ENCODE data around the gene SLC19A1.
"Not testable (repeated sequence)": the region's sequence is repeated elsewhere in the genome, so short reads cannot be mapped to it uniquely, and the experiment has no call there.

Gene SLC19A1

DNA sequence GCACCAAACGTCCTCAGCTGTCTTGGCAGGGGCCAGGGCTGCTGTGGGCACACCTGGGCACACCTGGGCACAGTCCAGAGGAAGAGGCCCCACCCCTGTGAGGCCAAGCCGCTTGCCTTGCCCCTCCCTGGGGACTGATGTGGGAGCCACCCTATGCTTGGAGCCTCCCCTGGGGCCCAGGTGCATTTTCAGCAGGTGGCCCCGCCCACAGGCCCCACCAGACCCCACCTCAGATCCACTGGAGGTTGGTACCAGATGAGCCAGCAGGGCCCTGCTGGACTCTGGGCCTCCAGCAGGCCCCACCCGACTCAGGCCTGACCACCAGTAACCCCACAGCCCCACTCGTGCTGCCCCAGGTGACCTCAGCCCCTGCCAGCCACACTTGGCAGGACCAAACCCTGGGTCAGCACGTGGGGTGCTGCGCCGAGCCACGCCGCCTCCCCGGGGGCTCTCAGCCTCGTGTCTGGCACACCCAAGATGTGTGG, 8.8 kb downstream of the SLC19A1 start:
- DNase-seq (ENCODE audit: low read depth, low spot score) = no peak

DNA sequence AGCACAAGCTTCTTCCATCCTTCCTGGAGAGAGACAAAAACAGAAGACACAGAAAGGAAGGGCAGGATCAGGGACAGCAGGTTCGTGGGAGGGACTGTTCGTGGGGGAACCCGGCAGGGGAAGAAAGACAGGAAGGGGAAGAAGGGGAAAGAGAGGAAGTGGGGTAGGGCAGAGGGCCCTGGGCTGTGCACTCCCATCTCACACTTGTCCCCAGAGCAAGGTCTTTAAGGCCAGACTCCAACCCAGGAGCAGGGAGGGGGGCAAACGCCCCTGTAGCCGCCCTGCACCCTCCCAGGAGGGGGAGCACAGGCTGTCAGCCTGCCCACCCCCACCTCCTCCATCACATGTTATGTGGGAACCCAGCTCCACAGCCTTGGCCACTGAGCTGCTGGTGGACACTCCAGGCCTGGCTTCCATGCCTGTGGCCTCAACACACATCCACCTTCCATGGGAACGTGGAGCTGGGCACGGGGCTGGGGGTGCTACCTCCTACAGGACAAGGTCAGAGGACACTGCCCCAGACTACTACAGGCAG, 9.3 kb downstream of the SLC19A1 start:
- no peak for DNase-seq (ENCODE audit: low read depth, low spot score)

DNA sequence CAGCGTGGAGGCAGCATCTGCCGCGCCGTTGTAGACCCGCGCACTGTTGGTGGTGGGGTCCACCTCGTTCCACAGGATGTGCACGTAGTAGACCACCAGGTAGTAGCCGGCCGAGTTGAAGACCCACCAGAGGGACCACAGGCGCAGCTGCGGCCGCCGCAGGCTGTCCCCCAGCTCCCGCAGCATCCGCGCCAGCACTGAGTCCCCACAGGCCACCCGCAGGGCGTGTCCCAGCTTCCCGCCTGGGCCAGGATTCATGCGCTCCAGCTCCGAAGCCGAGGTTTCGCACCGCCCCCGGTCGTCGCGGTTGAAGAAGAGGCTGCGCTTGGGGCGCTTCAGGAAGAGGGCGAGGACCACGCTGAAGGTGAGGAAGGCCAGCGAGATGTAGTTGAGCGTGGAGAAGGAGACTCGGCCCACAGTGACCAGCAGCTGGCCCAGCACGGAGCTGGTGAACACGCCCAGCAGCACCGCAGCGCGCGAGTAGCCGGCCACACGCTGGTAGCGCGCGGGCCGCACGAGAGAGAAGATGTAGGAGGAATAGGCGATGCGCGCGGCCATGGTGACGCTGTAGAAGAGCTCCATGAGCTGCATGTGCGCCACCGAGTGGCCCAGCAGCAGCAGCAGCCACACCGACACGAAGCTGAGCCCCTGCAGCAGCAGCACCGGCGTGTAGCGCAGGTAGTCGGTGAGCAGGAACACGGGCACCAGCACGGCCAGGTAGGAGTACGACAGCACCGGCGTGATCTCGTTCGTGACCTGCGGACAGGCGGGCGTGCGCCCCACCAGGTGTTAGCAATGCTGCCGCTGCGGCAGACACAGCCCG, 10.6 kb downstream of the SLC19A1 start:
- no peak for DNase-seq (ENCODE audit: low read depth, low spot score)

DNA sequence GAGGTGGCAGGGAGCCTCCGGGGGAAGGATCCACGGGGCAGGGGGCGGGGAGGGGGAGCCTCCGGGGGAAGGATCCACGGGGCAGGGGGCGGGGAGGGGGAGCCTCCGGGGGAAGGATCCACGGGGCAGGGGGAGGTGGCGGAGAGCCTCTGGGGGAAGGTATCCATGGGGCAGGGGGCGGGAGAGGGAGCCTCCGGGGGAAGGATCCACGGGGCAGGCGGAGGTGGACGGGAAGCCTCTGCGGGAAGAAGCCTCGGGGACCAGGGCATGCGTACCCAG, 11.2 kb downstream of the SLC19A1 start:
- not testable (repeated sequence) for DNase-seq (ENCODE audit: low read depth, low spot score)

DNA sequence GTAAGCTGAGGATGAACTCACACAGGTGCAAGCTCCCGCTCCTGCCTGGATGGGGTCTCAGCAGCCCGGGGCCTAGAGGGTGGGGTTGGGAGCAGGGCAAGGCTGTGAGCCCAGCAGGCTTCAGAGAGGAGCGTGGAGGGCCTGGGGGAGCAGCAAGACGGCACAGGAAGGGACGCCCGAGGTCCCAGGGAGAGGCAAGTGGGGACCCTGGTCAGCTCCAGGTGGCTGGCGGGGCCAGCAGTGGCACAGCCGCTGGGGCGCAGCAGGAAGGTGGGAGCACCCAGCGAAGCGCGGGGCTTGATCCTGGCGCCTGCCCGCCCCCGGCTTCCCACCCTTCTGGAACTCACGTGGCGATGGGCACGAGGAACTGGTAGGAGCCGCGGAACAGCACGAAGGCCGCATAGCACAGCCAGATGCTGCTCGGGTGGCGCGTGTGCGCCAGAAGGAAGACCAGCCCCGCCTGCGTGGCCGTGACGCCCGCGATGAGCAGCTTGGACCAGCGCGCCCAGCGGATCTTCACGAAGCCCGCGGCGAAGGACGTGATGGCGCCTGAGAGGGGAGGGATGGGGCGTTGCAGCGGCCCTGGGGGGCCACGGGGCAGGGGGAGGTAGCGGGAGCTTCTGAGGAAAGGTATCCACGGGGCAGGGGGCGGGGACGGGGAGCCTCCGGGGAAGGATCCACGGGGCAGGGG, 11.7 kb downstream of the SLC19A1 start:
- no peak for DNase-seq (ENCODE audit: low read depth, low spot score)

DNA sequence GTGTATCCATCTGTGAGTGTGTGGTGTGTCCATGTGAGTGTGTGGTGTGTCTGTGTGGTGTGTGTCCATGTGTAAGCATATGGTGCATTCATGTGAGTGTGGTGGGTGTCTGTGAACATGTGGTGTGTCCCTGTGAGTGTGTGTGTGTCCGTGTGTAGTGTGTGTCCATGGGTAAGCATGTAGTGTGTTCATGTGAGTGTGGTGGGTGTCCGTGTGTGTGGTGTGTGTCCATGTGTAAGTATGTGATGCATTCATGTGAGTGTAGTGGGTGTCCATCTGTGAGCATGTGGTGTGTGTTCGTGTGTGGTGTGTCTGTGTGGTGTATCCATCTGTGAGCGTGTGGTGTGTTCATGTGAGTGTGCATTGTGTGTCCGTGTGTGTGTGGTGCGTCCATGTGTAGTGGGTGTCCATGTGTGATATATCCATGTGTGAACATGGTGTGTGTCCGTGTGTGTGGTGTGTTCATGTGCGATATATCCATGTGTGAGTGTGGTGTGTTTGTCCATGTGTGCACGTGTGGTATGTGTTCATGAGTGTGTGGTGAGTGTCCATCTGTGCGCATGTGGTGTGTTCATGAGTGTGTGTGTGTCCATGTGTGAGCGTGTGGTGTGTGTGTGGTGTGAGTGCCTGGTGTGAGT, 12.3 kb downstream of the SLC19A1 start:
- DNase-seq (ENCODE audit: low read depth, low spot score) = no peak

DNA sequence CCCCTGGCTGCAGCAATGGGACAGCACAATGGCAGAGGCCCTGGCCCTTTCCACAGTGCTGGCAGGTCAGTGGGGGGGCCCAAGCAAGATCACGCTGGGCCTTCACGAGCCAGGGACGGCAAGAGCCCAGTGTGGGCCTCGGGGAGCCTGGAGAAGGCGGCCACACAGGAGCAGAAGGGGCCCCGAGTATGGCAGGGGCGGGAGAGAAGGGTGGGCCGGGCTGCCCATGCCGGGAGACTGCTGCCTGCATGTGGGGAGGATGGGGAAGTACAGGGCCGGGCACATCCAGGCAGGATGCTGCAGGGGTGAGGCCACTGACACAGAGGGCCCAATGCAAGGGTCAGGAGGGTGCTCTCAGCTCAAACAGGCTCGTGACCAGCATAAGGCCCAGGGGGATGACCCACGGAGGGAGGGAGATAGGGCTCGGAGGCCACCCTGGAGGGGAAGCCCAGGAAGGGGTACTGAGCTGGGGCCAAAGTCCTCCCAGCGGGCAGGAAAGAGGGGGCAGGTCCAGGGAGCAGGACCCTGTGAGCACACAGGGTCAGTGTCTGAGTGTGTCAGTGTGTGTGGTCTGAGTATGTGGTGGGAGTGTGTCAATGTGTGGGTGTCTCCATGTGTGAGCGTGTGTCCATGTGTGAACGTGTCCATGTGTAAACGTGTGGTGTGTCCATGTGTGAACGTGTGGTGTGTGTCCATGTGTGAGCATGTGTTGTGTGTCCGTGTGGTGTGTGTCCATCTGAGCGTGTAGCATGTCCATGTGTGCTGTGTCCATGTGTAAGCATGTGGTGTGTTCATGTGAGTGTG, 13.1 kb downstream of the SLC19A1 start:
- DNase-seq (ENCODE audit: low read depth, low spot score) = no peak

DNA sequence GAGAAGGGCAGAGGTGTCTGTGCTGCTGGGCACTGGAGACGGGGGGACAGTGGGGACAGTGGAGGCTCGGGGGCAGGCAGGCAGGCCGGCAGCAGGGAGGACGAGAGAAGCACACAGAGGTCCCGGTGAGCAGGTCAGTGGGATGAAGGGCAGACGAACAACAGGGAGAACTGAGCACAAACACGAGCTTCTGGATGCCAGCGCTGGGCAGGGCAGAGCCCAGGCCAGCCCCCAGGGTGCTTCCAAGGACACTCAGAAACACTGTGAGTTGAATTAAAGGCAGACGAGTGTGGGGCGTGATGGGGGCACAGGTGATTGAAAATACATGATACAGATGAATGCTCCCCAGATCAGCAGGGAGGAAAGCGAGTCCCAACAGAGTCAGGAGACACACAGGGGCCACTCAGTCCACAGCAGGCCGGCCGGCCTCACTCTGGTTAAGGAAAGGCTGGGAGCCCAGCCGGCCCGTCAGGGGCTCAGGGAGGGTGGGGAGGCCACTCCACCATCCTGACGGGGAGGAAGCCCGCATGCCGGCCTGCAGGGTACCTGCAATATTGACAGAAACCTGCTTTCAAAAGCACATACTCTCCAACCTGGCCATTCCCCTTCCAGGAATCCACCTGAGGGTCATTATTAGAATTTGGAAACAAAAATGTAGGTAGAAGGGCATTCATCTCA, 14.1 kb downstream of the SLC19A1 start:
- DNase-seq (ENCODE audit: low read depth, low spot score) = no peak

DNA sequence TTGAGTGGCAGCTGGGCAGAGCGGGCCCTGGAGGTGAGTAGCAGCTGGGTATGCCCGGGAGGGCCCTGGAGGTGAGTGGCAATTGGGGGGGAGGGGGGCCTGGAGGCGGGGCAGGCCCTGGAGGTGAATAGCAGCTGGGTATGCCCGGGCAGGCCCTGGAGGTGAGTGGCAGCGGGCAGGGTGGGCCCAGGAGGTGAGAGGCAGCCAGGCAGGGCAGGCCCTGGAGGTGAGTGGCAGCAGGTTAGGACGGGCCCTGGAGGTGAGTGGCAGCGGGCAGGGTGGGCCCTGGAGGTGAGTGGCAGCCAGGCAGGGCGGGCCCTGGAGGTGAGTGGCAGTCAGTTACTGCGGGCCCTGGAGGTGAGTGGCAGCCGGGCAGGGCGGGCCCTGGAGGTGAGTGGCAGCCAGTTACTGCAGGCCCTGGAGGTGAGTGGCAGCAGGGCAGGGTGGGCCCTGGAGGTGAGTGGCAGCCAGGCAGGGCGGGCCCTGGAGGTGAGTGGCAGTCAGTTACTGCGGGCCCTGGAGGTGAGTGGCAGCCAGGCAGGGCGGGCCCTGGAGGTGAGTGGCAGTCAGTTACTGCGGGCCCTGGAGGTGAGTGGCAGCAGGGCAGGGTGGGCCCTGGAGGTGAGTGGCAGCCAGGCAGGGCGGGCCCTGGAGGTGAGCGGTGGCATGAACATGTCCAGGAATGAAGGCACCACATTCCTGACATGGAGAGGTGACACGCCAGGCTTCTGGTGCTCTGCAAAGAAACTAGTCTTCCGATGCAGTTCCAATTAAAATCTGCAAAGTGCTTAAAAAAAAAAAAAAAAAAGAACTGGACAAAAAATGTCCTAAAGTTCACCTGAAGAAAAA, 14.9 kb downstream of the SLC19A1 start:
- not testable (repeated sequence) for DNase-seq (ENCODE audit: low read depth, low spot score)

DNA sequence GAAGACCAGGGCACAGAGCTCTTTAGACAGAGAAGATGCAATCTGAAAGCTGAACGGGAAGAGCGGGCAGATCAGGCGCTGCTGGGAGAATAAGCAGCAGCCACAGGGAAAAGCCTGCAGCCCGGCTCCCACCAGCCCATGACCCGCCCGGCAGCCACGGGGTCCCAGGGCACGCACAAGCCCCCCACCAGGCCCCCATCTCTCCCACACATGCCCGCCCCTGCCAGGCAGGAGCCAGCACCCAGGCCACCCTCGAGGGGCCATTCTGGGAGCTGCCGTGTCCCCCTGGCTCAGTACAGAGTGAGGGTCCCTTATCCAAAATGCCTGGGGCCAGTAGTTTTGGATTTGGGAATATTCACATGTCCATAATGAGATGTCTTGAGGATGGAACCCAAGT, 16.3 kb downstream of the SLC19A1 start:
- DNase-seq (ENCODE audit: low read depth, low spot score) = no peak

DNA sequence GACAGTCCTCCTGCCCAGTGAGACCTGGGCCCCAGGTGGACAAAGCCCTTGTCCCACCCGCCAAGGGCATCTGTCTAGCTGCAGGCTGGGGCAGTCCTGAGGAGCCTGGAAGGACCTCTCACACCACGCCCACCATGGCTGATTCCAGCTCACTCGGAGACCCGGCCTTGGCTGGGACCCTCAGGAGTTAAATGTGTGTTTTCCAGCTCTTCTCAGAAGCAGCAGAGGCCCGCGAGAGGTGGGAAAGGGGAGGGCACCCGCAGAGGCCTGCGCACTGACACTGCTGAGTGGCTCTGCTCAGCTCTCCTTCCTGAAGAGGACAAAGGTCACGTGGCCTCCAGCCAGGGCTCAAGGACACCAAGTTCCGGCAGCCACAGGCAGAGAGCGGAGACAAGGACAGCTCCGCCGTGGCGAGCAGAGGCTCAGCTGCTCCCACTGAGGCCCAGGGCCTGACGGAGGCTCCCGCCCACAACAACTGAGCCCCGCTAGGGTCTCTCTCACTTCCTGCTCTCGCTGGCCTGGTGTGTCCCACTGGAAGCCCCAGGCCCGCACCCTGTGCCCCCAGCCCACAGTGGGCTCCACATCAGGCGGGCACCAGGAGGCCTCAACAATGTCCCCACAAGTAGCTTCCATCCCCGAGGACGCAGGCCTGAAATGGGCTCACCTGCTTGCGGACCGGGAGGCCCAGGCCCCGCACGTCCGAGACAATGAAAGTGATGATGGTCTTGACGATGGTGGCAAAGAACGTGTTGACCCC, 16.9 kb downstream of the SLC19A1 start:
- DNase-seq (ENCODE audit: low read depth, low spot score) = no peak

DNA sequence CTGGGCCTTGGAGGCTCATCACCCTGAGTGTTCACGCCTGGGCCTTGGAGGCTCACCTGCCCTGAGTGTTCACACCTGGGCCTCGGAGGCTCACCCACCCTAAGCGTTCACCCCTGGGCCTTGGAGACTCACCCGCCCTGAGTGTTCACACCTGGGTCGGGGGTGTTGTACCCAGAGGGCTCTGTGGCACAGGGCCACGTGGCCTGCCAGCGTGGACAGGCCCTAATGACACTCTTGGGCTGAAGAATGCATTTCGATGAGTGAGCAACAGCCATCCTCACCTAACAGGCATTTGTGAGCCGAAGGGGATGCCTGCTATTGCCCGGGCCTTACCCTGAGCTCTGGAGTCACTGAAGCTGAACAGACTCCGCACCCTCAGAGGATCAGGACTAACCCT, 17.5 kb downstream of the SLC19A1 start:
- DNase-seq (ENCODE audit: low read depth, low spot score) = no peak

DNA sequence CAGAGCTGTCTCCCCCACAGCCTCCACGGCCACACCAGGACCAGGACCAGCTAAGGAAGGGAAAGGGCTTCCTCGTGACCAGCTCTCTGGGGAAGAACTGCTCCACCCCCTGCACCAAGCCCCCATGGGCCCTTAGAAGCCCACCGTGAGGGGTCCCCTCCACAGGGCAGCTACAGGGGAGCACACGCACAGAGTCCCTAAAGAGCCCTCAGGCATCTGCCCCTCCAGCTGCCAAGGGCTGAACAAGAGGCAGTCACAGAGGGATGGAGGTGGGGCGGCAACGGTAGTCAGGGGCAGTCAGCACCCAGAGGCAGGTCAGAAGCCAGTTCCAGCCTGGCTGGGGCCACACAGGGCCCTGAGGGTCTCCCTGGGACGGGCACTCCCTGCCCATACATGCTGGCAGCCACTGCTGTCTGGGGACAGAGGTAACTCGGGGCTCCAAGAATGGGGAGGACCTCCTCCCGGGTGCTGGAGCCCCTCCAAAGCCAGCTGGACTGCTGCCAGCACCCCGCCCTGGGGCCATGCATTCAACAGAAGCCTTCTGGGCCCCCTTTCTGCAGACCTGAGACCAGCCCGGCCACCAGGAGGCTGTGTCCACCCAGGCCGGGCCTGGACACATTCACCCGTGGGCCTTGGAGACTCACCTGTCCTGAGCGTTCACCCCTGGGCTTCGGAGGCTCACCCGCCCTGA, 18.7 kb downstream of the SLC19A1 start:
- no peak for DNase-seq (ENCODE audit: low read depth, low spot score)

DNA sequence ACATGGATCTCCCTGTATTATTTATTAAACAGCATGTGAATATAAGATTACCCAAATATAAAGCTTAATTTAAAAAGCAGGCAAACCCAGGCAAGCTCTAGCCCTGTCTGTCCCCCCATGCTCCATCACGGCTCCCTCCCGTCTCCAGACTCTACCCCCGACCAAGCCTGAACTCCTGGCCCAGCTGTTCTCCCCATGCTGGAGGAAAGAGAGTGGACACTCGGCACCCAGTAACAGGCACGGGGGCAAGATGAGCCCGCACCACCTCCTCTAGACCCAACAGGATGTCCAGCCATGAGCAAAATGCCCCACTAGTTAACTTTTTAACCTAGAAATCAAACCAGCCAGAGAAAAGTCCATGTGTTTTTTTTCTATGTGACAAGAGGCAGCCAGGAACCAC, 19.3 kb downstream of the SLC19A1 start:
- DNase-seq (ENCODE audit: low read depth, low spot score) = no peak

DNA sequence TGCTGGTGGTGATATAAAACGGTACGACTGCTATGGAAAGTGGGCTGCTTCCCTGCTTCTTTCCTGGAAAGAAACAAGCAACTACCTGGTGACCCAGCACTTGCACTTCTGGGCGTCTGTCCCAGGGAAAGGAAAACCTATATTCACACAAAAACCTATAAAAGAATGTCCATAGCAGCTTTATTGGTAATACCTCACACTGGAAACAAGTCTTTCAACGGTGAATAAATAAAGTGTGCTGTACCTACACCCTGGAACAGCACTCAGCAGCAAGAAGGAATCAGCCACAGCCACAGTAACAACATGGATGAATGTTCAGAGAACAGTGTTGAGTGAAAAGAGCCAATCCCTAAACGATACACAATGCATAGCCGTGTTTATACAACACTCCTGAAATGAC, 19.9 kb downstream of the SLC19A1 start:
- no peak for DNase-seq (ENCODE audit: low read depth, low spot score)

DNA sequence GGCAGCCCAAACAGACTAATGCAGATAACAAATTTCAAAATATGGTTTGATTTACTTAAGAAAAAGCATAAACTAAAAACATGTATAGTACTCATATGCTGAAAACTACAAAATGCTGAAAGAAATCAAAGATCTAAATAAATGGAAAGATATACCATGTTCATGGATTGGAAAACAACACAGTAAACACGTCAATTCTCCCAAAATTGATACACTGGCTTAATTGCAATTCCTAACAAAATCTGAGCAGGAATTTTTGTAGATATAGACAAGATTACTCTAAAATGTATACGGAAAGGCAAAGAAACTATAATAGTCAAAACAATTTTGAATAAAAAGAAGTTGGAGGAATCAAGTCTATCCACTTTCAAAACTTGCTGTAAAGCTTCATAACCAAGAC, 21.0 kb downstream of the SLC19A1 start:
- DNase-seq (ENCODE audit: low read depth, low spot score) = no peak

DNA sequence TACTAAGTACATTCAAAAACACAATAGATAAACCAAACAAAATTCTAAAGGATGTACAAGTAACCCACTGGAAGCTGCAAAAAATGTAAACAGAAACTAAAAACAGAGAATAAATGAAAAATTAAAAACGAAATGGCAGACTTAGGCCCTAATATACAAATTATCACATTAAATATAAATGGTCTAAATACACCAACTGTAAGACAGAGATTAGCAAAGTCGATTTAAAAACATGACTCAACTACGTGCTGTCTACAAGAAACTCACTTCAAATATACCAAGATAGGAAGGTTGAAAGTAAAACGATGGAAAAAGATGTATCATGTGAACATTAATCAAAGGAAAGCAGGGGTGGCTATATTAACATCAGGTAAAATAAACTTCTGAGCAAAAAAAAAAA, 23.1 kb downstream of the SLC19A1 start:
- no peak for DNase-seq (ENCODE audit: low read depth, low spot score)

DNA sequence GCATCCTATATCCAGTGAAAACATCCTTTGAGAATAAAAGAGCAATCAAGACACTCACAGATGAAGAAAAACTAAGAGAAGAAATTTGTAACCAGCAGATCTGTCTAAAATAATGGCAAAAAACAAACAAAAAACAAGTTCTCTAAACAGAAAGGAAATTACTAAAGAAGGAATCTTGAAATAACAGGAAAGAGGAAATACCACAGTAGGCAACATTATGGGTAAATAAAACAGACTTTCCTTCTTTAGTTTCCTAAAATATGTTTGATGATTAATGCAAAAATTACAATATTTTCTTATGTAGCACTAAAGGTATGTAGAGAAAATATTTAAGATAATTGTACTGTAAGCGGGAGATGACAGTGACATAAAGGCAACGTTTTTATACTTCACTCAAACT, 23.5 kb downstream of the SLC19A1 start:
- no peak for DNase-seq (ENCODE audit: low read depth, low spot score)
